ENCODE measurements around the gene MRPL46.

DNA sequence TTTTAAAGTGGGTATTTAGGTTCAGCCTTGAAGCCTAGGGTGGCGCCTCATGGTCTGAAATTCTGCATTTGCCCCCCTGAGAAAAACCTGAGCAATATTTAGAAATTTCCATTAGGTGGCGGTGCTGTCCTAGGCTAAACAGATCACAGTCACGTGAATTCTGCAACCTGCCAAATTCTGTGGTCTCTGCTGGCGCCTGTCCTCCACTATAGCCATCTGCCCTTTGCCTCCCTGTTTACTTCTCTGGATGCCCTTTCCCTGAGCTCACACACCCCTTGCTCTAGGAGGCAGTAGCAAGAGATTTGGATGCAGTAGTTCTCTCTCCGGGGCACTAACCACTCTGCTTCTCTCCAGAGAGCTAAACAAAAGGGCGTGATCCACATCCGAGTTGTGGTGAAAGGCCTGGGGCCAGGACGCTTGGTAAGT lies 9.5 kb upstream of the MRPL46 start:
- no peak for TF ChIP-seq EZH2 (IDR thresholded peaks at IDR 0.05; ENCODE audit: borderline replicate concordance, insufficient read depth, low read length, poor library complexity, severe bottlenecking)
- TF ChIP-seq RAD21 (conservative IDR thresholded peaks at IDR 0.05): peak; percentile 89
- TF ChIP-seq, protein P1, sequence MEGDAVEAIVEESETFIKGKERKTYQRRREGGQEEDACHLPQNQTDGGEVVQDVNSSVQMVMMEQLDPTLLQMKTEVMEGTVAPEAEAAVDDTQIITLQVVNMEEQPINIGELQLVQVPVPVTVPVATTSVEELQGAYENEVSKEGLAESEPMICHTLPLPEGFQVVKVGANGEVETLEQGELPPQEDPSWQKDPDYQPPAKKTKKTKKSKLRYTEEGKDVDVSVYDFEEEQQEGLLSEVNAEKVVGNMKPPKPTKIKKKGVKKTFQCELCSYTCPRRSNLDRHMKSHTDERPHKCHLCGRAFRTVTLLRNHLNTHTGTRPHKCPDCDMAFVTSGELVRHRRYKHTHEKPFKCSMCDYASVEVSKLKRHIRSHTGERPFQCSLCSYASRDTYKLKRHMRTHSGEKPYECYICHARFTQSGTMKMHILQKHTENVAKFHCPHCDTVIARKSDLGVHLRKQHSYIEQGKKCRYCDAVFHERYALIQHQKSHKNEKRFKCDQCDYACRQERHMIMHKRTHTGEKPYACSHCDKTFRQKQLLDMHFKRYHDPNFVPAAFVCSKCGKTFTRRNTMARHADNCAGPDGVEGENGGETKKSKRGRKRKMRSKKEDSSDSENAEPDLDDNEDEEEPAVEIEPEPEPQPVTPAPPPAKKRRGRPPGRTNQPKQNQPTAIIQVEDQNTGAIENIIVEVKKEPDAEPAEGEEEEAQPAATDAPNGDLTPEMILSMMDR (IDR thresholded peaks at IDR 0.05; ENCODE audit: poor library complexity, severe bottlenecking): peak; percentile 85
